SHP77 treated with DMSO at 0.1 percent for 48 hours (cell line): ENCODE data around the gene MAZ.
A peak's percentile ranks its signal among the peaks of the same experiment; 100 is the strongest.
"Not testable (repeated sequence)": the region's sequence is repeated elsewhere in the genome, so short reads cannot be mapped to it uniquely, and the experiment has no call there.

ENCODE experiments used
- DNase-seq: peaks from one replicate; lab custom pipeline; 2025; lab: John Stamatoyannopoulos, UW

Gene MAZ

DNA sequence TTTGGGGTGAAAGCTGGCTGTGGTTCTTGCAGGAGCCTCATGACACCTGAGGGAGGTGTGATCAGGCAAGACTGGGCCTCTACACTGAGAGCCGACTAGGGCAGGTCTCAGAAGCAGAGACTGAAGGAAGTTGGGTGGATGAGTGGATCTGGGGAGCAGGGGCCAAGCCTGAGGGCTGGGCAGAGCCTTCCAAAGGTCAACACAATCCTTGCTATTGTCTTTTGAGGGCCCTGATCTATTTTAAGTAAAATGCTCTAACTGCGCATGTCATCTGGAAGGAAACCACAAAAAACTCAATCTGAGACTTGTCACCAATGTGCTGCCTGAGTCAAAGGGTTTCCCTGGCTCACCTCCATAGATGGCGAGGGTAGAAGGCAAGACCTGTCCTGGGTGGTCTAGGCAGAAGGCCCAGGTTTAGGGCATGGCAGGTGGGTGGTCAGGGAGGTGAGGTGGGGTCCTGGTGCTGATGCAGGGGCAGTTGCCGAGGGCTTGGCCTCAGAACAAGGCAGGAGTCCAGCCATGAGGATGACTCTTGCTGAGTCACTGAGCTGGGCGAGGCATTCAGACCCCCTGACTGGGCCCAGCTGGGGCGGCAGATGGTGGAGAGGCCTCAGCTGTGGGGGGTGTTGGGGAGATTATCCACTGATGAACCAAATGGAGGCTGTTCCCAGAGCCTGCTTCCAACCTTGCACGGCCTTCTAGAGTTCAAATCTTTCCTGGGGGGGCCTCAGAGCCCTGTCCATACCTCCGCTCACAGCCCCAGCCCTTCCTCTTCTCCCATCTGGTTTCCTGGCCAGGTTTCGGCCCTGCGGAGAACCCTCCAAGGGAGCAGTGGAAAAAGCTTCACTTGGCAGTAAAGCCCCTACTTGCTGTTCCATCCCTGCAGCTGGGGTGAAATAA lies 19.1 kb downstream of the MAZ start:
- no peak for DNase-seq

DNA sequence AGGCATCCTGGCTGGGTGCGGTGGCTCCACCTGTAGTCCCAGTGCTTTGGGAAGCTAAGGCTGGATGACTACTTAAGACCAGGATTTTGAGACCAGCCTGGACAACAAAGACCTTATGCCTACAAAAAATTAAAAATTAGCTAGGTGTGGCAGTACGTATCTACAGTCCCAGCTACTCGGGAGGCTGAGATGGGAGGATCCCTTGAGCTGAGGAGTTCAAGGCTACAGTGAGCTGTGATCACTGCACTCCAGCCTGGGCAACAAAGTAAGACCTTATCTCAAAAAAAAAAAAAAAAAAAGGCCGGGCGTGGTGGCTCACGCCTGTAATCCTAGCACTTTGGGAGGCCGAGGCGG lies 20.0 kb downstream of the MAZ start:
- no peak for DNase-seq

GRCh38 chr16:29830774-29831173 lies 24.4 kb downstream of the MAZ start:
- DNase-seq: no peak

GRCh38 chr16:29831490-29831889 lies 25.2 kb downstream of the MAZ start:
- DNase-seq: no peak

GRCh38 chr16:29833219-29833618 lies 26.9 kb downstream of the MAZ start:
- not testable (repeated sequence) for DNase-seq

DNA sequence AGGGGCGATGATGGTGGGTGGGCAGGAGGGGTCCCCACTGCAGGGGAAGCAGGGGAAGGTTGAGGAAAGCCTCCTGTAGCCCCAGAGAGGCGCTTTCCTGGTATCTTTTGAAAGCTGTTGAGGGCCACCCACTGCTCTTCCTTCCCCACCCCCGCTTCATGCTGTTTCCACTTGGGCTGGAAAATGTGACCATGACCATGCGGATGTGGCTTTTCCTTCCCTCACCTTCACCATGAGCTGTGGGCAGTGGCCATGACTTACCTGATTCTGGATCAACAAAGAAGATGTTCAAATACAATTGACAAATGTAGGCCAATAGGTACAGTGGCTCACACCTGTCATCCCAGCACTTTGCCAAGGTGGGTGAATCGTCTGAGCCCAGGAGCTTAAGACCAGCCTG lies 27.8 kb downstream of the MAZ start:
- no peak for DNase-seq

- no peak for DNase-seq
Measured at GRCh38 chr16:29835926-29836325, 29.6 kb downstream of the MAZ start.

GRCh38 chr16:29836623-29837022 lies 30.3 kb downstream of the MAZ start:
- DNase-seq: no peak

DNA sequence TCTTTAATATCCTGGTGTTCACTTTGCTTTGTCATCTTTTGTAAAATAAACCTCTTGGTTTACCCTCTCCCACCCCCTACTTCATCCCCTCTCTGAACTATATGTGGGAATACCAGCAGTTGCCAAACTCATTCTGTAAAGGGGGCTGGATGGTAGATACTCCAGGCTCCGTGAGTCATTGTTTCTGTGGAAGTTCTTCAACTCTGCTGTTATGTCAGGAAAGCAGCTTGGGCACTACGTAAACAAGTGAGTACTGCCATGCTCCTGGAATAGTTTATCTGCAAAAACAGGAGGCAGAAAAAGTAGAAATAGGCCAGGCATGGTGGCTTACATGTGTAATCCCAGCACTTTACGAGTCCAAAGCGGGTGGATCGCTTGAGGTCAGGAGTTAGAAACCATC lies 31.5 kb downstream of the MAZ start:
- DNase-seq: no peak

- DNase-seq: no peak
Measured at GRCh38 chr16:29839822-29840221, 33.5 kb downstream of the MAZ start.

DNA sequence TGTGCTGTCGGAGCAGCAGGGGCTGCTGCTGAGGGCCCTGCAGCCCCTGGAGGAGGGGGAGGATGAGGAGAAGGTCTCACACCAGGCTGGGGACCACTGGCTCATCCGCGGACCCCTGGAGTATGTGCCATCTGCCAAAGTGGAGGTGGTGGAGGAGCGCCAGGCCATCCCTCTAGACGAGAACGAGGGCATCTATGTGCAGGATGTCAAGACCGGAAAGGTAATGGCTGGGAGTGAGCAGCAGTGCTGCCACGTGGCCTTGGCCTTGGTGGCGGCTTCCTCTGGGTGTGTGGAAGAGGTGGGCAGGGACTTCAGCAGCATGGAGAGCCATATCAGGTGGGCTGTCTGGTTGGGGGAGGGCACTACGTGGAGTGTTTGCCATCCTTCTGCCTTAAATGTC lies 33.9 kb downstream of the MAZ start:
- no peak for DNase-seq

DNA sequence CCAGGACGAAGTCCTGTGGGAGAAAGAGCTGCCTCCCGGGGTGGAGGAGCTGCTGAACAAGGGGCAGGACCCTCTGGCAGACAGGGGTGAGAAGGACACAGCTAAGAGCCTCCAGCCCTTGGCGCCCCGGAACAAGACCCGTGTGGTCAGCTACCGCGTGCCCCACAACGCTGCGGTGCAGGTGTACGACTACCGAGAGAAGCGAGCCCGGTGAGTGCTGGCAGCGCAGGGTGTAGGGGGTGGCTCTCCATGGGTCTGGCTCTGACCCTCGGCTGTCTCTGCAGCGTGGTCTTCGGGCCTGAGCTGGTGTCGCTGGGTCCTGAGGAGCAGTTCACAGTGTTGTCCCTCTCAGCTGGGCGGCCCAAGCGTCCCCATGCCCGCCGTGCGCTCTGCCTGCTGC lies 35.3 kb downstream of the MAZ start:
- DNase-seq: no peak

DNA sequence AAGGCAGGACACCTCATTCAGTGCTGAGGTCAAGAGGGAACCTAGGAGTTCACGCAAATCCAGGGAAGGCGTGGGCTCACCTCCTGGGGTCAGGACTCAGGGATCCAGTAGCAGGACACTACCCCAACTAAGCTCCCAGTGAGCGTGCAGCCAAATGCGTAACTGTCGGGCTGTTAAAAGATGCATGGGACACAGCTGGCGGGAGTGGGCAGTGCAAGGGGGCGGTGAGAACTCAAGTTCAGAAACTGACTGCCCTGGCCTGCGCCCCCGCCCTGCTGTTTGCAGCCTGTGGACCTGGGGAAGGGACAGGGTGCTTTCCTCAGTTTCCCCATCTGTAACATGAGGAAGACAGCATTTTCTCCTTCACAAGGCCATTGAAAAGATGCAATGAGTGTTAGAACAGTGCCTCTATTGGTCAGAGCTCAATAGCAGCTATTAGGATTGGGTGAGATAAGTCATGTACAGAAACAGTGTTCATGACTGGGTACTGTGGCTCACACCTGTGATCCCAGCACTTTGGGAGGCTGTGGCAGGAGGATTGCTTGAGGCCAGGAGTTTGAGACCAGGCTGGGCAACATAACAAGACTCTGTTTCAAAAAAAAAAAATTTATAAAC lies 36.5 kb downstream of the MAZ start:
- DNase-seq: no peak

- no peak for DNase-seq
Measured at GRCh38 chr16:29843931-29844330, 37.6 kb downstream of the MAZ start.

GRCh38 chr16:29844575-29845331 lies 38.4 kb downstream of the MAZ start:
- DNase-seq: no peak

DNA sequence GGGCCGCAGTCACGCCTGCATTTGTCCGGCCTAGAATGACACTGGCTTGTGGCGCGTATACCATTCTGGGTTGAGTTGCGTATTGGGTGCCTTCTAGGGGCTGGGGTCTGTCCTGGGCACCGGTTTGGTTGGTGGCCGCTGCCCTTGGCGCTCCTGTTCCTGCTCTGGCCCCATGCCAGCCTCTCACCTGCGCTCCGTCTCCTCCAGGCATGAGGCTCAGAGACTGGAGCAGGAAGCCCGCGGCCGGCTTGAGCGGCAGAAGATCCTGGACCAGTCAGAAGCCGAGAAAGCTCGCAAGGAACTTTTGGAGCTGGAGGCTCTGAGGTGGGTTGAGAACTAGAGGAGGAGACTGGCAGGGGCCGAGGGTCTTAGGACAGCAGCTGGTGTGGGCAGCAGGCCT lies 39.3 kb downstream of the MAZ start:
- DNase-seq: no peak

DNA sequence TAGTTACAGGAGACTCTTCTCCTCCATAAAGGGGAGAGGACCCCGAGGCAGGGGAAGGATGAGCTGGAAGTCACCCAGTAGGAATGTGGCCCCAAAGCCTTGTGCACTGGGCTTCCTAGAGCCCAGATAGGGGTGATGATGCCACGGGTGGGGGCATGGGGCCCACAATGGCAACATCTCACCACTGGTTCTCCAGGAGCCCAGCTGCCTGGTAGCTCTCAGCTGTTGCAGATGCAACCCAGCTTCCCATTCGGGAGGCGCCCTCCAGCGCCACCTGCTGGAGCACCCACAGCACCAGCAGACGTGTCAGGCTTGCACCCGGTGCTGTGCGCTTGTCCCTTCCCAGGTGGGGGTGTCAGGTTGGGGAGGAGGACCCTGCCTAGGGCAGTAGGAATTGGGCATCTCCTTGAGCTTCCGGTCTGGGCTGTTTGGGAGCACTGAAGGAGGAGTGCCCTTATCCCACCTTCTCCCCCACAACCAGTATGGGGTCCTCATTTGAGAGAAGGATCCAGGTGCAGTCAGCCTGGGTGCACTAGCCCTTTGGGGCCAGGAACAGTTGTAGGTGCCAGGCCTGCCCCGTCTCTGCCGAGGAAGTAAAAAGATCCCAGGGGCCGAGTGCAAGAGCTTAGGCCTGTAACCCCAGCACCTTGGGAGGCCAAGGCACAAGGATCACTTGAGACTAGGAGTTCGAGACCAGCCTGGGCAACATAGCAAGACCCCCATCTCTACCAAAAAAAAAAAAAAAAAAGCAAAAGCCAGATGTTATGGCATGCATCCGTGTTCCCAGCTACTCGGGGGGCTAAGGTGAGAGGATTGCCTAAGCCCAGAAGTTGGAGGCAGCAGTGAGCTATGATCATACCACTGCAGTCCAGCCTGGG lies 42.3 kb downstream of the MAZ start:
- DNase-seq: peak; percentile 61

DNA sequence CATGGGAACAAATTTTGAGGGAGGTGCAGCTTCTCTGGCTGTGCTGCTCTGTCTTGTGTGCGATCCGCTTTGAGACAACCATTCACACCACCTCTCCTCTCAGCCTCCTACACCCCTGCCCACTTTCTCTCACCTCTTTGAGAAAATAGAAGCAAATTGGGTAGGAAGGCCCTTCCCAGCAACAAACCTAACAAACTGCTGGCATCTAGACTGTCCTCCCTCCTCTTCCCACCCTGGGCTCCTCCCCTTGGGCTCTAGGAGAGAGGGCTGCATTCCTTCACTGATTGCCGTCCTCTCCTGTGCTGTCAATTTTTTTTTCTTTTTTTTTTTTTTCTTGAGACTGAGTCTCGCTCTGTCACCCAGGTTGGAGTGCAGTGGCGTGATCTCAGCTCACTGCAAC lies 43.2 kb downstream of the MAZ start:
- no peak for DNase-seq

- no peak for DNase-seq
Measured at GRCh38 chr16:29850998-29851397, 44.7 kb downstream of the MAZ start.

GRCh38 chr16:29852654-29853053 lies 46.3 kb downstream of the MAZ start:
- DNase-seq: no peak

GRCh38 chr16:29854520-29855100 lies 48.3 kb downstream of the MAZ start:
- no peak for DNase-seq
